ENCODE results near the gene GADD45G.
A peak's percentile ranks its signal among the peaks of the same experiment; 100 is the strongest.

The GADD45G gene

GRCh38 chr9:89598926-89599325 lies 5.9 kb upstream of the GADD45G start:
- Histone ChIP-seq H3K36me3 (ENCODE audit: insufficient read depth, insufficient read length, low read length) (no peaks in the 10 kb centered on the region), H3K9ac (ENCODE audit: insufficient read length, low read depth) (no peak overlapping the region), H3K4me1 (ENCODE audit: insufficient read depth, insufficient read length) (no peaks in the 10 kb centered on the region), H3K9me3 (ENCODE audit: insufficient read depth, low read length) (no peaks in the 10 kb centered on the region), H3K4me3 (ENCODE audit: insufficient read length, low read depth) (no peak overlapping the region), H3K27me3 (ENCODE audit: insufficient read depth, insufficient read length) (peaks cover 34% of the 10 kb centered on the region)
- DNase-seq (ENCODE audit: low read depth, low spot score), result no peak
- TF ChIP-seq SUZ12 (IDR thresholded peaks at IDR 0.05; ENCODE audit: extremely low read depth, insufficient read depth, insufficient read length) (no peak), YY1 (IDR thresholded peaks at IDR 0.05; ENCODE audit: insufficient read depth, insufficient read length) (no peak), ZNF274 (IDR thresholded peaks at IDR 0.05; ENCODE audit: low read depth, low read length) (no peak)

GRCh38 chr9:89600831-89601230 lies 4.0 kb upstream of the GADD45G start:
- H3K9ac ChIP-seq (ENCODE audit: insufficient read length, low read depth), result no peak overlapping the region
- H3K4me1 ChIP-seq (ENCODE audit: insufficient read depth, insufficient read length), result peaks cover 3% of the 10 kb centered on the region
- TF ChIP-seq YY1 (IDR thresholded peaks at IDR 0.05; ENCODE audit: insufficient read depth, insufficient read length) (no peak), ZNF274 (IDR thresholded peaks at IDR 0.05; ENCODE audit: low read depth, low read length) (no peak), SUZ12 (IDR thresholded peaks at IDR 0.05; ENCODE audit: extremely low read depth, insufficient read depth, insufficient read length) (no peak)
- H3K4me3 ChIP-seq (ENCODE audit: insufficient read length, low read depth), result no peak overlapping the region
- H3K36me3 ChIP-seq (ENCODE audit: insufficient read depth, insufficient read length, low read length), result peaks cover 4% of the 10 kb centered on the region
- H3K9me3 ChIP-seq (ENCODE audit: insufficient read depth, low read length), result no peaks in the 10 kb centered on the region
- peaks cover 44% of the 10 kb centered on the region for H3K27me3 ChIP-seq (ENCODE audit: insufficient read depth, insufficient read length)
- DNase-seq (ENCODE audit: low read depth, low spot score), result no peak

GRCh38 chr9:89601306-89601705 lies 3.5 kb upstream of the GADD45G start:
- no peak for TF ChIP-seq SUZ12 (IDR thresholded peaks at IDR 0.05; ENCODE audit: extremely low read depth, insufficient read depth, insufficient read length)
- TF ChIP-seq ZNF274 (IDR thresholded peaks at IDR 0.05; ENCODE audit: low read depth, low read length), result no peak
- TF ChIP-seq YY1 (IDR thresholded peaks at IDR 0.05; ENCODE audit: insufficient read depth, insufficient read length), result no peak
- H3K36me3 ChIP-seq (ENCODE audit: insufficient read depth, insufficient read length, low read length), result peaks cover 9% of the 10 kb centered on the region
- no peak overlapping the region for H3K9ac ChIP-seq (ENCODE audit: insufficient read length, low read depth)
- H3K4me3 ChIP-seq (ENCODE audit: insufficient read length, low read depth), result no peak overlapping the region
- peaks cover 3% of the 10 kb centered on the region for H3K4me1 ChIP-seq (ENCODE audit: insufficient read depth, insufficient read length)
- no peak for DNase-seq (ENCODE audit: low read depth, low spot score)
- peaks cover 48% of the 10 kb centered on the region for H3K27me3 ChIP-seq (ENCODE audit: insufficient read depth, insufficient read length)
- H3K9me3 ChIP-seq (ENCODE audit: insufficient read depth, low read length), result no peaks in the 10 kb centered on the region

- Histone ChIP-seq H3K27me3 (ENCODE audit: insufficient read depth, insufficient read length) (peaks cover 53% of the 10 kb centered on the region), H3K9me3 (ENCODE audit: insufficient read depth, low read length) (no peaks in the 10 kb centered on the region), H3K4me1 (ENCODE audit: insufficient read depth, insufficient read length) (peaks cover 6% of the 10 kb centered on the region), H3K36me3 (ENCODE audit: insufficient read depth, insufficient read length, low read length) (peaks cover 11% of the 10 kb centered on the region), H3K9ac (ENCODE audit: insufficient read length, low read depth) (no peak overlapping the region), H3K4me3 (ENCODE audit: insufficient read length, low read depth) (no peak overlapping the region)
- no peak for DNase-seq (ENCODE audit: low read depth, low spot score)
- TF ChIP-seq ZNF274 (IDR thresholded peaks at IDR 0.05; ENCODE audit: low read depth, low read length) (no peak), SUZ12 (IDR thresholded peaks at IDR 0.05; ENCODE audit: extremely low read depth, insufficient read depth, insufficient read length) (no peak), YY1 (IDR thresholded peaks at IDR 0.05; ENCODE audit: insufficient read depth, insufficient read length) (no peak)
These were observed 2.8 kb upstream of the GADD45G start for GRCh38 chr9:89601856-89602562.

GRCh38 chr9:89602978-89603766 lies 1.6 kb upstream of the GADD45G start:
- H3K9ac ChIP-seq (ENCODE audit: insufficient read length, low read depth), result peak overlapping the region; percentile 68
- no peak for TF ChIP-seq SUZ12 (IDR thresholded peaks at IDR 0.05; ENCODE audit: extremely low read depth, insufficient read depth, insufficient read length)
- no peak for TF ChIP-seq YY1 (IDR thresholded peaks at IDR 0.05; ENCODE audit: insufficient read depth, insufficient read length)
- TF ChIP-seq ZNF274 (IDR thresholded peaks at IDR 0.05; ENCODE audit: low read depth, low read length), result no peak
- peaks cover 16% of the 10 kb centered on the region for H3K36me3 ChIP-seq (ENCODE audit: insufficient read depth, insufficient read length, low read length)
- H3K4me1 ChIP-seq (ENCODE audit: insufficient read depth, insufficient read length), result peaks cover 6% of the 10 kb centered on the region
- H3K27me3 ChIP-seq (ENCODE audit: insufficient read depth, insufficient read length), result peaks cover 65% of the 10 kb centered on the region
- H3K4me3 ChIP-seq (ENCODE audit: insufficient read length, low read depth), result peak overlapping the region; percentile 33
- peak; percentile 93 for DNase-seq (ENCODE audit: low read depth, low spot score)
- no peaks in the 10 kb centered on the region for H3K9me3 ChIP-seq (ENCODE audit: insufficient read depth, low read length)

- Histone ChIP-seq H3K27me3 (ENCODE audit: insufficient read depth, insufficient read length) (peaks cover 71% of the 10 kb centered on the region), H3K9me3 (ENCODE audit: insufficient read depth, low read length) (no peaks in the 10 kb centered on the region), H3K4me3 (ENCODE audit: insufficient read length, low read depth) (peak overlapping the region; percentile 33), H3K4me1 (ENCODE audit: insufficient read depth, insufficient read length) (peaks cover 6% of the 10 kb centered on the region), H3K9ac (ENCODE audit: insufficient read length, low read depth) (peak overlapping the region; percentile 68), H3K36me3 (ENCODE audit: insufficient read depth, insufficient read length, low read length) (peaks cover 16% of the 10 kb centered on the region)
- DNase-seq (ENCODE audit: low read depth, low spot score), result peak; percentile 93
- TF ChIP-seq YY1 (IDR thresholded peaks at IDR 0.05; ENCODE audit: insufficient read depth, insufficient read length), result no peak
- TF ChIP-seq ZNF274 (IDR thresholded peaks at IDR 0.05; ENCODE audit: low read depth, low read length), result no peak
- TF ChIP-seq SUZ12 (IDR thresholded peaks at IDR 0.05; ENCODE audit: extremely low read depth, insufficient read depth, insufficient read length), result no peak
These were observed 796 bp upstream of the GADD45G start for GRCh38 chr9:89603767-89604665.
